Fibroblast of mammary gland (primary cell): Measurements from ENCODE around the gene GALNT10.

ENCODE experiments used
- DNase-seq: peaks from one replicate; pipeline ENCODE4 v3.0.0-alpha.2; 2010; ENCODE audit warnings: low read depth
- H3K4me3 ChIP-seq: 2 replicates; pipeline ENCODE4 v1.5.1; 2011; ENCODE audit warnings: low read depth, mild to moderate bottlenecking, low read length, moderate library complexity; ENCODE audit not compliant: control insufficient read depth
- CTCF ChIP-seq: conservative IDR thresholded peaks from 2 replicates; pipeline ENCODE4 v1.5.1; 2011; ENCODE audit warnings: low read depth, low read length, inconsistent platforms; ENCODE audit not compliant: control insufficient read depth, insufficient read depth

GALNT10 gene

DNA sequence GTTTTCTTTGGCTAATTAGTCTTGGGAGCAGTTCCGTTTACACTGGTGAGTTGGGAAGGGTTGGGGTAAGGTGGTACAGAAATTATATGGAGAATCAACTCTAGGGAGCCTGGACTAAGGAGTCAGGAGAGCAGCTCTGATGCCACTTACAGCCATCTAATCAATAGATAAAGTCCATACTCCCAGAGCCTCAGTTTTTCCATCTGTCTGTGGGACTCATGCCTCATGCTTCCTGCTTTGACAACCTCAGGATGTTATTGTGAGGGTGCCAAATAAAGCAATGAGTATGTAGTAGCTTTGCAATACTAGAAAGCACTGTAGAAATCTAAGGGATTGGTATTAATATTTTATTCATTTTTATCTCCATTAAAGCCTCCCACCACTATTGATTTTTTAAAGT lies 105.0 kb downstream of the GALNT10 start:
- TF ChIP-seq CTCF = no peak
- no peak for DNase-seq
- no peak overlapping the region for H3K4me3 ChIP-seq

DNA sequence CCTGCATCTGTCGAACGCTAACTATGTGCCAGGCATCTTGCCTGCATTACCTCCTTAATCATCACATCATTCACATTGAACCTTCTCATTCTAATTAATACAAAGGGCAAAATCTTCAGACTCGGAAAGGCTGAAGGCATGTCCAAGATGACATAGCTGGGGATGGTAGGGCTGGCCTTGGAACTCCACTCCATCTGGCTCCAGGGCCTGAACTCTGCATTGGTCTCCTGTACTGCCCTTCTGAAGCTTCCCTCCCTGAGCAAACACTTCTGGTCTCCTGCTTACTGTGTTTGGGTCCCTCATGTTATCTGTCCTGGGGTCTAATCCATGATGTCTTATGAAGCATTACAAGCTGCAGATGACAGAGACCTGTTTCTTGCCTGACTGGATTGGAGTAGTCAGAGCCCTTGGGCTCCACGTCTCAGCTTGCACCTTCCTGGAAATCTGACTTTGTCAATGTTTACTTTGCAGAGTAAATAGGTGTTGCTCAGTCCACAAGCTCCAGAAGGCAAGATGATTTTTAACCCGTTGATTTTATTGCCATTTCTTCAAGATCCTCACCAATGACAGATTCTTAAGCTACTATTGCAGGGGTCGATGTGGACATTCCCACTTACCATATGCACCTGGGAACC lies 106.1 kb downstream of the GALNT10 start:
- TF ChIP-seq CTCF = no peak
- H3K4me3 ChIP-seq = no peak overlapping the region
- no peak for DNase-seq

GRCh38 chr5:154298065-154298464 lies 107.5 kb downstream of the GALNT10 start:
- no peak for TF ChIP-seq CTCF
- H3K4me3 ChIP-seq = no peak overlapping the region
- no peak for DNase-seq

DNA sequence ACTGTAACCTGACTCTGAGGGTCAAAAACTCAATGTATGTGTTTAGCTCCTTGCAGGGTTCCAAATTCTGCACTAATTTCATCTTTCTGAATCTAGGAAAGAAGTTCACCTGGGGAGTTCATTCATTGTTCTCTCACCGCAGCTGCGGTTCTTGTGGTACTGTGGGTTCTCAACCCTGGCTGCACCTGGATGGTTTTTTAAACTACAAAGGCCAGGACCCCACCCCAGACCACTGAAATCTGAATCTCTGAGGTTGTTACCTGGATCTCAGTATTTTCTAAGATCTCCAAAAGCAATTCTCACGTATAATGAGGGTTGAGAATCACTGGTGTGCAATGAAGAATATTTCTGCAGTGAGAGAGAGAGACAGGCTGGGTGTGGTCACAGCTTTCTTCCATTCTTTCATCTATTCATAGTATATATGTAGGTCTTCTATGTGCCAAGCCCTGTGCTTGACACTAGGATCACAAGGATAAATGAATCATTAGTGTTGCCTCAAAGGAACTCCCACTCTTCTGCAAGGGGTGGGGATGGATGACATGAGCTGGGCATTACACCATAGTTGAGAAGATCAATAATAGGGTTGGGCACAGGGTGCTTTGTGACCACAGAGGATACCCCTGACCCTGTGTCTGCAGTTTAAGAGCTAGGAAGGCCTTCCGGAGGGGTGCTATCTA lies 109.8 kb downstream of the GALNT10 start:
- no peak for DNase-seq
- no peak for TF ChIP-seq CTCF
- H3K4me3 ChIP-seq = no peak overlapping the region

DNA sequence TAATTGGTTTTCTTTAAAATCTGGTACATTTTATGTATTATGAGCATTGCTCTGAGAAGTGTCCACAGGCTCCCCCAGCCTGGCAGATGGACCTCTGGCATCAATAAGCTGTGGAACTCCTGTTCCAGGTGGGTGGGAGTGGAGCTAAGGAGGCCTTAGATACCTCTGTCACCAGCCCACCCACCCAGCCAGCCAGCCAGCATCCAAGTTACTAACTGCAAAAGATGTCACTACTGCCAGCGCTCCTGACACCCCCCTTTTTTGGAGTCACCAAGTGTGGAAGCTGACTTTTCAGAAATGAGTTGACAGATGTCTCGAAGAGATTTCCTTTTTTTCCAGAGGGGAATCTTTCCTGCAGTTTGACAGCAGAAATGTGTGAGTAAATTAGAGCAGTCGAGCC lies 111.2 kb downstream of the GALNT10 start:
- no peak for DNase-seq
- no peak overlapping the region for H3K4me3 ChIP-seq
- no peak for TF ChIP-seq CTCF

DNA sequence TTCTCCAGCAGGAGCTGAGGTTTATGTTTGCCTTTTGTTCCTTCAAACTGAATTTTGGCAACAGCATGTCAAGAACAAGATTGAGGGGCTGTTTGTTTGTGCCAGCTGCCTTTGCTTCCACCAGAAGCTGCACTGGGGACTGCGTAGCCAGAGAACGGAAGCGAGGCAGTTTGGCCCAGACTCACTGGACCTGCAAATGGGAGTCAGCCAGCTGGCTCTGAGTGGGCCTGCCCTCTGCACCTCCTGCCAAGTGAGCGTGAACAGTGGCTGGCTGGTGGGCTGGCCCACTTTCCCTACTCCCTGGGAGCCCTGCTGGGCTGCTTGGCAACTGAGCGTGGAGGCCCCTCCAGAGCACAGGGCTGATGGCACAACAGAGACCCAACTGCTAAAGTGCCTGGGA lies 111.6 kb downstream of the GALNT10 start:
- no peak for DNase-seq
- no peak overlapping the region for H3K4me3 ChIP-seq
- TF ChIP-seq CTCF = no peak
